HG03442 (cell line): ENCODE results near the gene ABCC1.
"Not testable (repeated sequence)": the region's sequence is repeated elsewhere in the genome, so short reads cannot be mapped to it uniquely, and the experiment has no call there.

ENCODE experiments used
- ATAC-seq: cut with Tn5 transposase; IDR thresholded peaks from one replicate; pipeline ENCODE4 v1.9.1; 2021; ENCODE audit warnings: mild to moderate bottlenecking, moderate library complexity; ENCODE audit not compliant: unreplicated experiment

Gene ABCC1

GRCh38 chr16:16102738-16103137 lies 153.3 kb downstream of the ABCC1 start:
- ATAC-seq: no peak

- not testable (repeated sequence) for ATAC-seq
Observed at GRCh38 chr16:16104132-16104803, 154.9 kb downstream of the ABCC1 start.

GRCh38 chr16:16104804-16105141 lies 155.4 kb downstream of the ABCC1 start:
- ATAC-seq: not testable (repeated sequence)

- no peak for ATAC-seq
Observed at GRCh38 chr16:16105646-16106045, 156.2 kb downstream of the ABCC1 start.

- ATAC-seq: no peak
Observed at GRCh38 chr16:16106466-16106865, 157.1 kb downstream of the ABCC1 start.

- ATAC-seq: no peak
Observed at GRCh38 chr16:16107839-16108238, 158.4 kb downstream of the ABCC1 start.

- no peak for ATAC-seq
Observed at GRCh38 chr16:16108759-16109158, 159.3 kb downstream of the ABCC1 start.

- ATAC-seq: no peak
Observed at GRCh38 chr16:16109453-16110110, 160.2 kb downstream of the ABCC1 start.

- no peak for ATAC-seq
Observed at GRCh38 chr16:16110111-16110490, 160.7 kb downstream of the ABCC1 start.

GRCh38 chr16:16111639-16112038 lies 162.2 kb downstream of the ABCC1 start:
- no peak for ATAC-seq

GRCh38 chr16:16112450-16113053 lies 163.1 kb downstream of the ABCC1 start:
- ATAC-seq: no peak

GRCh38 chr16:16113076-16113475 lies 163.7 kb downstream of the ABCC1 start:
- no peak for ATAC-seq

GRCh38 chr16:16116841-16117240 lies 167.4 kb downstream of the ABCC1 start:
- ATAC-seq: no peak

GRCh38 chr16:16118337-16118736 lies 168.9 kb downstream of the ABCC1 start:
- no peak for ATAC-seq

GRCh38 chr16:16120044-16120381 lies 170.6 kb downstream of the ABCC1 start:
- no peak for ATAC-seq

GRCh38 chr16:16120382-16121184 lies 171.2 kb downstream of the ABCC1 start:
- no peak for ATAC-seq

GRCh38 chr16:16121185-16121727 lies 171.8 kb downstream of the ABCC1 start:
- no peak for ATAC-seq

- ATAC-seq: no peak
Observed at GRCh38 chr16:16122264-16122663, 172.8 kb downstream of the ABCC1 start.

- no peak for ATAC-seq
Observed at GRCh38 chr16:16124438-16124837, 175.0 kb downstream of the ABCC1 start.

- ATAC-seq: no peak
Observed at GRCh38 chr16:16124974-16125373, 175.6 kb downstream of the ABCC1 start.

GRCh38 chr16:16126896-16127295 lies 177.5 kb downstream of the ABCC1 start:
- ATAC-seq: no peak
